GM21367 (cell line): ENCODE data around the gene SCOC.
A peak's percentile ranks its signal among the peaks of the same experiment; 100 is the strongest.

Experiments used
- ATAC-seq: cut with Tn5 transposase; IDR thresholded peaks from one replicate; pipeline ENCODE4 v1.9.1; 2021; ENCODE audit not compliant: unreplicated experiment

The SCOC gene

GRCh38 chr4:140373328-140374129, at the start of gene SCOC:
TSS of gene SCOC (plus strand) at chr4:140373646. CDS start at chr4:140379171, 5,525 bp downstream.
- ATAC-seq, result peak; percentile 93

- no peak for ATAC-seq
These were observed 47.0 kb upstream of the SCOC start for GRCh38 chr4:140326395-140326993.

GRCh38 chr4:140330311-140330900, 43.0 kb upstream of the SCOC start:
- ATAC-seq, result no peak

GRCh38 chr4:140331245-140331644, 42.2 kb upstream of the SCOC start:
- ATAC-seq, result no peak

- ATAC-seq, result no peak
These were observed 41.6 kb upstream of the SCOC start for GRCh38 chr4:140331876-140332275.

- no peak for ATAC-seq
These were observed 40.7 kb upstream of the SCOC start for GRCh38 chr4:140332734-140333133.

GRCh38 chr4:140333523-140333922, 39.9 kb upstream of the SCOC start:
- ATAC-seq, result no peak

- ATAC-seq, result no peak
These were observed 38.4 kb upstream of the SCOC start for GRCh38 chr4:140335076-140335475.

- ATAC-seq, result no peak
These were observed 36.7 kb upstream of the SCOC start for GRCh38 chr4:140336730-140337129.

- no peak for ATAC-seq
These were observed 30.8 kb upstream of the SCOC start for GRCh38 chr4:140342620-140343019.

- ATAC-seq, result peak; percentile 77
These were observed 30.1 kb upstream of the SCOC start for GRCh38 chr4:140343303-140343702.

- no peak for ATAC-seq
These were observed 29.3 kb upstream of the SCOC start for GRCh38 chr4:140344101-140344500.

- no peak for ATAC-seq
These were observed 28.8 kb upstream of the SCOC start for GRCh38 chr4:140344621-140345020.

- no peak for ATAC-seq
These were observed 27.3 kb upstream of the SCOC start for GRCh38 chr4:140346136-140346535.

- ATAC-seq, result no peak
These were observed 23.6 kb upstream of the SCOC start for GRCh38 chr4:140349816-140350215.

- ATAC-seq, result no peak
These were observed 22.1 kb upstream of the SCOC start for GRCh38 chr4:140351093-140352075.

- no peak for ATAC-seq
These were observed 19.7 kb upstream of the SCOC start for GRCh38 chr4:140353786-140354185.

- no peak for ATAC-seq
These were observed 18.2 kb upstream of the SCOC start for GRCh38 chr4:140355288-140355687.

- no peak for ATAC-seq
These were observed 15.6 kb upstream of the SCOC start for GRCh38 chr4:140357868-140358267.

- ATAC-seq, result no peak
These were observed 15.2 kb upstream of the SCOC start for GRCh38 chr4:140358281-140358680.
